ENCODE results near the gene C2.

C2 gene

GRCh38 chr6:31899215-31899614 lies 28.3 kb upstream of the C2 start:
- TF ChIP-seq CTCF (IDR thresholded peaks at IDR 0.05; ENCODE audit: low read depth, low read length): no peak
- no peak overlapping the region for H3K4me3 ChIP-seq (ENCODE audit: low read depth, low read length)

- TF ChIP-seq CTCF (IDR thresholded peaks at IDR 0.05; ENCODE audit: low read depth, low read length): no peak
- H3K4me3 ChIP-seq (ENCODE audit: low read depth, low read length): no peak overlapping the region
Measured at GRCh38 chr6:31899882-31900722, 27.4 kb upstream of the C2 start.

- no peak for TF ChIP-seq CTCF (IDR thresholded peaks at IDR 0.05; ENCODE audit: low read depth, low read length)
- H3K4me3 ChIP-seq (ENCODE audit: low read depth, low read length): peak overlapping the region; percentile 64
Measured at GRCh38 chr6:31900917-31901414, 26.6 kb upstream of the C2 start.

GRCh38 chr6:31901415-31901952 lies 26.0 kb upstream of the C2 start:
- no peak for TF ChIP-seq CTCF (IDR thresholded peaks at IDR 0.05; ENCODE audit: low read depth, low read length)
- peak overlapping the region; percentile 64 for H3K4me3 ChIP-seq (ENCODE audit: low read depth, low read length)

- TF ChIP-seq CTCF (IDR thresholded peaks at IDR 0.05; ENCODE audit: low read depth, low read length): no peak
- peak within 1 kb of the TSS; percentile 64 for H3K4me3 ChIP-seq (ENCODE audit: low read depth, low read length)
Measured at GRCh38 chr6:31901953-31902643, 25.4 kb upstream of the C2 start, which contains the start of gene ZBTB12. TSS of gene ZBTB12 (minus strand) at chr6:31902086. CDS start at chr6:31901305, 781 bp downstream.

- no peak overlapping the region for H3K4me3 ChIP-seq (ENCODE audit: low read depth, low read length)
- no peak for TF ChIP-seq CTCF (IDR thresholded peaks at IDR 0.05; ENCODE audit: low read depth, low read length)
Measured at GRCh38 chr6:31903957-31904356, 23.6 kb upstream of the C2 start.

Data from WI38 (cell line).